ENCODE results near the gene GINS1. TPM values are rescaled to one million over a fixed set of nuclear protein-coding genes. Genes with fewer than 3 reads are reported as not detected.

The GINS1 gene
- total RNA-seq, 3 donors from 2014 or later = 0.32 to 0.73 (median 0.33) TPM

- no peaks in the 10 kb centered on the region for H3K4me1 ChIP-seq
- no peaks in the 10 kb centered on the region for H3K9me3 ChIP-seq
- no peak for DNase-seq (ENCODE audit: low spot score in 2 of 2)
- no peaks in the 10 kb centered on the region for H3K36me3 ChIP-seq
- TF ChIP-seq POLR2AphosphoS5 (IDR thresholded peaks at IDR 0.05) = no peak
- TF ChIP-seq POLR2A (IDR thresholded peaks at IDR 0.05) = no peak
- TF ChIP-seq CTCF (IDR thresholded peaks at IDR 0.05) = no peak
- no peak overlapping the region for H3K4me3 ChIP-seq
- intact Hi-C loops (cut with DNase I; ENCODE audit: low total_unique reads) = no loop called here
- H3K27me3 ChIP-seq = no peaks in the 10 kb centered on the region
- H3K27ac ChIP-seq = no peak overlapping the region
Measured at GRCh38 chr20:25493137-25493536, 85.7 kb downstream of the GINS1 start.

GRCh38 chr20:25493748-25494505 lies 86.5 kb downstream of the GINS1 start:
- H3K9me3 ChIP-seq = no peaks in the 10 kb centered on the region
- TF ChIP-seq POLR2AphosphoS5 (IDR thresholded peaks at IDR 0.05) (no peak), CTCF (IDR thresholded peaks at IDR 0.05) (no peak), POLR2A (IDR thresholded peaks at IDR 0.05) (no peak)
- H3K36me3 ChIP-seq = no peaks in the 10 kb centered on the region
- H3K27me3 ChIP-seq = no peaks in the 10 kb centered on the region
- no peak overlapping the region for H3K27ac ChIP-seq
- no peak overlapping the region for H3K4me3 ChIP-seq
- no peaks in the 10 kb centered on the region for H3K4me1 ChIP-seq
- DNase-seq (ENCODE audit: low spot score in 2 of 2) = no peak
- intact Hi-C loops (cut with DNase I; ENCODE audit: low total_unique reads) = no loop called here

- H3K27ac ChIP-seq = no peak overlapping the region
- no peak for TF ChIP-seq POLR2AphosphoS5 (IDR thresholded peaks at IDR 0.05)
- no peak for TF ChIP-seq POLR2A (IDR thresholded peaks at IDR 0.05)
- TF ChIP-seq CTCF (IDR thresholded peaks at IDR 0.05) = no peak
- H3K27me3 ChIP-seq = no peaks in the 10 kb centered on the region
- DNase-seq (ENCODE audit: low spot score in 2 of 2) = no peak
- intact Hi-C loops (cut with DNase I; ENCODE audit: low total_unique reads) = no loop called here
- H3K36me3 ChIP-seq = no peaks in the 10 kb centered on the region
- no peak overlapping the region for H3K4me3 ChIP-seq
- no peaks in the 10 kb centered on the region for H3K4me1 ChIP-seq
- no peaks in the 10 kb centered on the region for H3K9me3 ChIP-seq
Measured at GRCh38 chr20:25494506-25495188, 87.2 kb downstream of the GINS1 start.

GRCh38 chr20:25495189-25495824 lies 87.8 kb downstream of the GINS1 start:
- Histone ChIP-seq H3K9me3 (no peaks in the 10 kb centered on the region), H3K4me3 (no peak overlapping the region), H3K4me1 (no peaks in the 10 kb centered on the region), H3K36me3 (no peaks in the 10 kb centered on the region), H3K27me3 (no peaks in the 10 kb centered on the region), H3K27ac (no peak overlapping the region)
- TF ChIP-seq CTCF (IDR thresholded peaks at IDR 0.05) = no peak
- no peak for TF ChIP-seq POLR2AphosphoS5 (IDR thresholded peaks at IDR 0.05)
- TF ChIP-seq POLR2A (IDR thresholded peaks at IDR 0.05) = no peak
- intact Hi-C loops (cut with DNase I; ENCODE audit: low total_unique reads) = no loop called here
- DNase-seq (ENCODE audit: low spot score in 2 of 2) = no peak
